DOHH2 (cell line): ENCODE measurements around the gene PPP1R14C.

Source experiments
- H3F3A ChIP-seq: fragments of 200-600 bp; sonication (generic), shearing (Covaris generic); 2 replicates; pipeline ENCODE4 v1.6.0; 2016; ENCODE audit warnings: antibody characterized with exemption, mild to moderate bottlenecking; ENCODE audit not compliant: control insufficient read depth, insufficient read depth
- H3K27ac ChIP-seq: fragments of 200-600 bp; sonication (generic); 2 replicates; pipeline ENCODE4 v1.5.1; 2014; ENCODE audit warnings: low read depth, mild to moderate bottlenecking, low read length, moderate library complexity
- H3K27me3 ChIP-seq: fragments of 200-600 bp; sonication (generic); 2 replicates; pipeline ENCODE4 v1.6.1; 2014; ENCODE audit warnings: mild to moderate bottlenecking, low read length, mixed read lengths; ENCODE audit not compliant: control insufficient read depth
- H3K36me3 ChIP-seq: fragments of 200-600 bp; sonication (generic); 2 replicates; pipeline ENCODE4 v1.6.1; 2014; ENCODE audit warnings: mild to moderate bottlenecking, low read length, moderate library complexity, mixed read lengths; ENCODE audit not compliant: control insufficient read depth
- H3K4me1 ChIP-seq: fragments of 200-600 bp; sonication (generic); 2 replicates; pipeline ENCODE4 v1.6.1; 2014; ENCODE audit warnings: mild to moderate bottlenecking, low read length, mixed read lengths; ENCODE audit not compliant: control insufficient read depth
- H3K4me2 ChIP-seq: fragments of 200-600 bp; sonication (generic); 2 replicates; pipeline ENCODE4 v1.6.0; 2014; ENCODE audit warnings: mild to moderate bottlenecking, low read length, moderate library complexity
- H3K4me3 ChIP-seq: fragments of 200-600 bp; sonication (generic); 2 replicates; pipeline ENCODE4 v1.5.1; 2014; ENCODE audit warnings: mild to moderate bottlenecking, low read length, mixed read lengths
- H3K79me2 ChIP-seq: fragments of 200-600 bp; sonication (generic); 2 replicates; pipeline ENCODE4 v1.6.1; 2014; ENCODE audit warnings: mild to moderate bottlenecking, low read length, mixed read lengths; ENCODE audit not compliant: control insufficient read depth
- H3K9me2 ChIP-seq: fragments of 200-600 bp; sonication (generic); replicated peaks from 2 replicates; pipeline ENCODE4 v1.6.1; 2014; ENCODE audit warnings: mild to moderate bottlenecking, low read length, mixed read lengths; ENCODE audit not compliant: control insufficient read depth
- H3K9me3 ChIP-seq: fragments of 200-600 bp; sonication (generic); 2 replicates; pipeline ENCODE4 v1.6.1; 2014; ENCODE audit warnings: antibody characterized with exemption, low read length, mixed read lengths; ENCODE audit not compliant: control insufficient read depth, insufficient read depth
- H4K20me1 ChIP-seq: fragments of 200-600 bp; sonication (generic); 2 replicates; pipeline ENCODE4 v1.6.0; 2014; ENCODE audit warnings: low read depth, mild to moderate bottlenecking, antibody characterized with exemption, low read length, moderate library complexity; ENCODE audit not compliant: control insufficient read depth, insufficient read depth
- CTCF ChIP-seq: fragments of 200-600 bp; sonication (generic); IDR thresholded peaks from one replicate; pipeline ENCODE4 v1.5.1; 2014; ENCODE audit warnings: antibody characterized with exemption, mild to moderate bottlenecking, low read depth, low read length; ENCODE audit not compliant: poor library complexity, severe bottlenecking
- EZH2phosphoT487 ChIP-seq: fragments of 200-600 bp; sonication (generic); IDR thresholded peaks from 2 replicates; pipeline ENCODE4 v1.6.1; 2017; ENCODE audit warnings: borderline replicate concordance, mild to moderate bottlenecking, antibody characterized with exemption, low read length, moderate library complexity, mixed read lengths

PPP1R14C gene

DNA sequence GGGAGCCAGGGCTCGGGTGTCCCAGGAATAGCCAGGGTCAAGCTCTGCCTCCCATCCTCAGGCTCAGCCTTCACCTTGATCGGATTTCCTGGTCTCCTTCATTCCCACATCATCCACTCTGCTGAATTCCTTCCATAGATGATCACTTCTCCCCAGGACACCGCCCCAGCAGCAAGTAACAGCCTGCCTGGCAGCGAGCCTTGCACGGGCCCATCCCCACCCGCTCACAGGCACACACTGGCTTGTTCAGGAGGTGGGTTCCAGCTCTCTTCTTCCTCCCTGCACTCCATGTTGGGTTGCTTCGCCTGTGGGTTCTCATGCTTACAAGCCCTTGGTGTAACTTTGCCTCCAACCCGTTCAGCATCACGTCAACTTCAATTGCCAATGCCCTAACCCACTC lies 113.0 kb downstream of the PPP1R14C start:
- no peak overlapping the region for H3K4me3 ChIP-seq
- no peaks in the 10 kb centered on the region for H3K4me1 ChIP-seq
- H3K9me2 ChIP-seq: no peaks in the 10 kb centered on the region
- H3K27ac ChIP-seq: no peak overlapping the region
- no peaks in the 10 kb centered on the region for H3F3A ChIP-seq
- TF ChIP-seq CTCF (no peak), EZH2phosphoT487 (no peak)
- peaks cover 46% of the 10 kb centered on the region for H3K27me3 ChIP-seq
- no peaks in the 10 kb centered on the region for H4K20me1 ChIP-seq
- H3K79me2 ChIP-seq: no peaks in the 10 kb centered on the region
- no peaks in the 10 kb centered on the region for H3K36me3 ChIP-seq
- no peaks in the 10 kb centered on the region for H3K9me3 ChIP-seq
- no peak overlapping the region for H3K4me2 ChIP-seq

GRCh38 chr6:150256618-150257272 lies 113.9 kb downstream of the PPP1R14C start:
- Histone ChIP-seq H3K79me2 (no peaks in the 10 kb centered on the region), H3K36me3 (no peaks in the 10 kb centered on the region), H3K4me1 (no peaks in the 10 kb centered on the region), H3K27me3 (peaks cover 51% of the 10 kb centered on the region), H3K9me2 (no peaks in the 10 kb centered on the region), H3K4me3 (no peak overlapping the region), H4K20me1 (no peaks in the 10 kb centered on the region), H3K27ac (no peak overlapping the region), H3K4me2 (no peak overlapping the region), H3K9me3 (no peaks in the 10 kb centered on the region), H3F3A (no peaks in the 10 kb centered on the region)
- TF ChIP-seq EZH2phosphoT487: no peak
- TF ChIP-seq CTCF: no peak

DNA sequence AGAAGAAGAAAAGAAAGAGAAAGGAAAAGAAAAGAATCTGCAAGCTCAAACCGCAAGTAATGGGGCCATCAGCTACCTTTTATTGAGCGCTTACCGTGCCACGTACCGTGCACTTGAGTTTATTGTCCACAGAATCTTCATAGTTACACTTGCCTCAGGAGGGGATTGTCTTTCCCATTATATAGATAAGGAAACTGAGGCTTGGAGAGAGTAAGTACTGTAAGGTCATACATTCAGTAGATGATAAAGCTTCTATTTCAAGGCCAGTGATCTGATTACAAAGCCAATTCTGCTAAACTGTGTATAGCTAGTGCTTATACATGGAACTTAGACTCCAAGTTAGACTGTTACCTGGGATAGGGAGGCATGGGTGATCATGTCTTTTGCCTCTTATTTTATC lies 115.5 kb downstream of the PPP1R14C start:
- Histone ChIP-seq H3K4me2 (no peak overlapping the region), H3K9me2 (no peaks in the 10 kb centered on the region), H3F3A (no peaks in the 10 kb centered on the region), H3K4me3 (no peak overlapping the region), H3K4me1 (no peaks in the 10 kb centered on the region), H3K27ac (no peak overlapping the region), H4K20me1 (no peaks in the 10 kb centered on the region), H3K79me2 (no peaks in the 10 kb centered on the region), H3K9me3 (no peaks in the 10 kb centered on the region), H3K27me3 (peaks cover 51% of the 10 kb centered on the region), H3K36me3 (no peaks in the 10 kb centered on the region)
- TF ChIP-seq CTCF: no peak
- no peak for TF ChIP-seq EZH2phosphoT487
